C4-2B (cell line): ENCODE results near the gene CHST8.

Source experiments
- ZFX ChIP-seq: fragments of 450-650 bp; IDR thresholded peaks from 2 replicates; pipeline ENCODE4 v1.6.1; 2017
- TF ChIP-seq, protein P1 (sequence below): fragments of 450-650 bp; conservative IDR thresholded peaks from 2 replicates; pipeline ENCODE4 v1.5.1; 2017; ENCODE audit warnings: mild to moderate bottlenecking

DNA sequence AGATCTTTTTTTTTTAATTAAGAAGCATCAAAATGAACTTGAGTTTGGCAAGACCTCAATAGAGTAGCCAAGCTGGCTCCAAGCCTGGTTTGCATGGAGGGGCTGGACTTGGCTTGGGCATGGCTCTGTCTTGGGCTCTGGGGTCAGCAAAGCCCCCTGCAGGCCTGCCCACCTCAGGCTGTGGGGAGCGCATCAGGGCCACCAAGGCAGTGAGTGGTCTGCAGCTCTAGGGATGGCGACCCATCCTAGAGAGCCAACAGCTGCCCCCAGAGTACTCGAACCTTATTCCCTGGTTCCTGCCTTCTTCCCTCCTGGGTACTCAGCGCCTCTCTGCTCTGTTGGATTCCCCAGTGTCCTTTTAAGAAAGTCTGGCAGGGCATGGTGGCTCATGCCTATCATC is 5.4 kb upstream of the CHST8 start:
- TF ChIP-seq, protein P1, sequence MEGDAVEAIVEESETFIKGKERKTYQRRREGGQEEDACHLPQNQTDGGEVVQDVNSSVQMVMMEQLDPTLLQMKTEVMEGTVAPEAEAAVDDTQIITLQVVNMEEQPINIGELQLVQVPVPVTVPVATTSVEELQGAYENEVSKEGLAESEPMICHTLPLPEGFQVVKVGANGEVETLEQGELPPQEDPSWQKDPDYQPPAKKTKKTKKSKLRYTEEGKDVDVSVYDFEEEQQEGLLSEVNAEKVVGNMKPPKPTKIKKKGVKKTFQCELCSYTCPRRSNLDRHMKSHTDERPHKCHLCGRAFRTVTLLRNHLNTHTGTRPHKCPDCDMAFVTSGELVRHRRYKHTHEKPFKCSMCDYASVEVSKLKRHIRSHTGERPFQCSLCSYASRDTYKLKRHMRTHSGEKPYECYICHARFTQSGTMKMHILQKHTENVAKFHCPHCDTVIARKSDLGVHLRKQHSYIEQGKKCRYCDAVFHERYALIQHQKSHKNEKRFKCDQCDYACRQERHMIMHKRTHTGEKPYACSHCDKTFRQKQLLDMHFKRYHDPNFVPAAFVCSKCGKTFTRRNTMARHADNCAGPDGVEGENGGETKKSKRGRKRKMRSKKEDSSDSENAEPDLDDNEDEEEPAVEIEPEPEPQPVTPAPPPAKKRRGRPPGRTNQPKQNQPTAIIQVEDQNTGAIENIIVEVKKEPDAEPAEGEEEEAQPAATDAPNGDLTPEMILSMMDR = no peak
- TF ChIP-seq ZFX = no peak
